Spleen (tissue), 7 donors: ENCODE data around the gene MACROD2.

ENCODE experiments used
- POLR2A ChIP-seq, 3 donors: fragments of 450-650 bp; IDR thresholded peaks; one replicate each; pipeline ENCODE4 v1.5.1; 2017; ENCODE audit warnings: antibody characterized with exemption in 3 of 3, mild to moderate bottlenecking in 1 of 3
- POLR2AphosphoS5 ChIP-seq, 3 donors: sonication (generic); formaldehyde crosslinking; IDR thresholded peaks; one replicate each; pipeline ENCODE4 v1.5.1; 2017; ENCODE audit warnings: antibody characterized with exemption in 3 of 3
- TF ChIP-seq, protein P1 (sequence below), 11 experiments: fragments of 200-600 bp in 7 of 11; fragments of 450-650 bp in 4 of 11; sonication (generic) in 4 of 11; IDR thresholded peaks in 8 of 11; conservative IDR thresholded peaks in 3 of 11; 1 replicate in 7 of 11; 2 replicates in 4 of 11; pipeline versions ENCODE4 v1.4.0 to v1.8.0; 2016 to 2021; ENCODE audit warnings: antibody characterized with exemption in 11 of 11, inconsistent platforms in 4 of 11, mild to moderate bottlenecking in 1 of 11
- donor health status: DM: no; HTN: no; CAD: no; lungs with moderate emphysema.
- donor health status: DM: no; HTN: no; CAD: no.
- donor health status: DM: no; HTN: no; CAD: no.

DNA sequence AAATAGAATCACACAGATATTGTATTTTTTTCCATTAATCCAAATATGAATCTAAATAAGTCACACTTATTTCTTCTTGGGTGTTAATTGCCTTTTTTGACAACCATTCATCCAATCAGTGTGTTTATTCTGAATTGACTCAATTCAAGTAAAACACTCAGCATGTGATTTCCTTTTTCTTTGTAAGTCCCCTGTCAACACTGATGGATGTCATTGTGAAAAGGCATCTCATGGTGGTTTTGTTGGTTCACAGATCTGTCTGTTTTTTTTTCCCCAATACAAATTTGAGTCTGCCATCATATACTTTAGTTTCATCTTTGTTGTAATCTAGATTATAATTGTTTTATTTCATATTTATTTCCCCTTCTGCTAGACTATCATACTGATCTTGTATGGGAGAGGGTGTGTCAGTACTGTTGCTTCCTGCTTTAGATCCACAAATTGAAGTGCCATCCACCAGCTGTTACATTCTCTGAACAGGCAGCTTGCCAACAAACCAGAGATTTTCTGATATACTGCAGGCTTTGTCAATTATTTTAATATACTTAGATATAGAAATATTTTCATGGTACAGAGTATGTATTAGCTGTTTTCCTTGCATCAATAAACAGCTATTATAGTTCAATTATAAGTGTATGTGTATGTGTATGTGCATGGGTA, 406.3 kb downstream of the MACROD2 start:
- TF ChIP-seq POLR2AphosphoS5 (IDR thresholded peaks at IDR 0.05), result no peak
- TF ChIP-seq, protein P1, sequence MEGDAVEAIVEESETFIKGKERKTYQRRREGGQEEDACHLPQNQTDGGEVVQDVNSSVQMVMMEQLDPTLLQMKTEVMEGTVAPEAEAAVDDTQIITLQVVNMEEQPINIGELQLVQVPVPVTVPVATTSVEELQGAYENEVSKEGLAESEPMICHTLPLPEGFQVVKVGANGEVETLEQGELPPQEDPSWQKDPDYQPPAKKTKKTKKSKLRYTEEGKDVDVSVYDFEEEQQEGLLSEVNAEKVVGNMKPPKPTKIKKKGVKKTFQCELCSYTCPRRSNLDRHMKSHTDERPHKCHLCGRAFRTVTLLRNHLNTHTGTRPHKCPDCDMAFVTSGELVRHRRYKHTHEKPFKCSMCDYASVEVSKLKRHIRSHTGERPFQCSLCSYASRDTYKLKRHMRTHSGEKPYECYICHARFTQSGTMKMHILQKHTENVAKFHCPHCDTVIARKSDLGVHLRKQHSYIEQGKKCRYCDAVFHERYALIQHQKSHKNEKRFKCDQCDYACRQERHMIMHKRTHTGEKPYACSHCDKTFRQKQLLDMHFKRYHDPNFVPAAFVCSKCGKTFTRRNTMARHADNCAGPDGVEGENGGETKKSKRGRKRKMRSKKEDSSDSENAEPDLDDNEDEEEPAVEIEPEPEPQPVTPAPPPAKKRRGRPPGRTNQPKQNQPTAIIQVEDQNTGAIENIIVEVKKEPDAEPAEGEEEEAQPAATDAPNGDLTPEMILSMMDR (IDR thresholded peaks at IDR 0.05 in 8 of 11, conservative IDR thresholded peaks at IDR 0.05 in 3 of 11), result no peak
- no peak for TF ChIP-seq POLR2A (IDR thresholded peaks at IDR 0.05)
